Mesenteric fat pad (tissue), 1 donor: ENCODE measurements around the gene ARHGAP12. TPM values are rescaled to one million over a fixed set of nuclear protein-coding genes. Genes with fewer than 3 reads are reported as not detected.

ENCODE experiments used
- DNase-seq: peaks from one replicate; pipeline ENCODE4 v3.0.0-alpha.2; 2020; ENCODE audit warnings: low spot score
- total RNA-seq: library from RNA; stranded (reverse); fragmentation: NEBNext Ultra II Directional; extraction: Animal tissue kit (Norgen Biotek cat#: 25700); gene quantifications from one replicate; pipeline ENCODE4 v1.2.1, GENCODE V29; 2021
- donor health status: DM: yes; HTN: yes; CAD: no.

ARHGAP12 gene
- total RNA-seq, 1 donor from 2014 or later: 22.0 TPM

GRCh38 chr10:31952066-31952465, 23.4 kb upstream of the ARHGAP12 start:
- DNase-seq: no peak

GRCh38 chr10:31949266-31949665, 20.6 kb upstream of the ARHGAP12 start:
- DNase-seq: no peak

- no peak for DNase-seq
These were observed 19.4 kb upstream of the ARHGAP12 start for GRCh38 chr10:31948021-31948420.

- DNase-seq: no peak
These were observed 18.7 kb upstream of the ARHGAP12 start for GRCh38 chr10:31947144-31947926.

- DNase-seq: no peak
These were observed 16.8 kb upstream of the ARHGAP12 start for GRCh38 chr10:31945392-31945791.

- DNase-seq: no peak
These were observed 15.4 kb upstream of the ARHGAP12 start for GRCh38 chr10:31944071-31944433.

GRCh38 chr10:31942892-31943291, 14.3 kb upstream of the ARHGAP12 start:
- no peak for DNase-seq

- DNase-seq: no peak
These were observed 13.8 kb upstream of the ARHGAP12 start for GRCh38 chr10:31942435-31942834.

GRCh38 chr10:31940839-31941653, 12.4 kb upstream of the ARHGAP12 start:
- DNase-seq: no peak

- no peak for DNase-seq
These were observed 11.4 kb upstream of the ARHGAP12 start for GRCh38 chr10:31939797-31940708.

GRCh38 chr10:31937371-31937770, 8.7 kb upstream of the ARHGAP12 start:
- no peak for DNase-seq

GRCh38 chr10:31936933-31937332, 8.3 kb upstream of the ARHGAP12 start:
- DNase-seq: no peak

- no peak for DNase-seq
These were observed 7.5 kb upstream of the ARHGAP12 start for GRCh38 chr10:31936086-31936485.

GRCh38 chr10:31935678-31936077, 7.0 kb upstream of the ARHGAP12 start:
- no peak for DNase-seq

- DNase-seq: no peak
These were observed 4.2 kb upstream of the ARHGAP12 start for GRCh38 chr10:31932838-31933237.

- no peak for DNase-seq
These were observed 2.2 kb upstream of the ARHGAP12 start for GRCh38 chr10:31930856-31931255.

GRCh38 chr10:31930023-31930751, 1.6 kb upstream of the ARHGAP12 start:
- DNase-seq: no peak

- DNase-seq: no peak
These were observed 811 bp upstream of the ARHGAP12 start for GRCh38 chr10:31929261-31930022.

GRCh38 chr10:31927884-31928548, 615 bp downstream of the ARHGAP12 start:
- DNase-seq: no peak

GRCh38 chr10:31927565-31927883, 1.1 kb downstream of the ARHGAP12 start:
- no peak for DNase-seq
